Measurements from ENCODE around the gene SLC22A2. TPM values are rescaled to one million over a fixed set of nuclear protein-coding genes. Genes with fewer than 3 reads are reported as not detected.

SLC22A2 gene
- total and polyA plus RNA-seq, 2 donors (not counting 1 experiment from before 2014, with no cell fraction given): not detected

GRCh38 chr6:160285541-160286105 lies 27.0 kb upstream of the SLC22A2 start:
- Histone ChIP-seq H3K79me2 (ENCODE audit: control insufficient read depth, insufficient read depth, low read length) (no peaks in the 10 kb centered on the region), H4K20me1 (ENCODE audit: control insufficient read depth, extremely low read depth, insufficient read depth, low read length) (no peaks in the 10 kb centered on the region), H3K9ac (ENCODE audit: insufficient read depth, low read length) (no peak overlapping the region), H3K36me3 (ENCODE audit: control insufficient read depth, insufficient read depth, low read length) (no peaks in the 10 kb centered on the region), H3K27ac (ENCODE audit: insufficient read depth, low read length) (no peak overlapping the region), H3K4me1 (ENCODE audit: control insufficient read depth, extremely low read depth, insufficient read depth, low read length) (no peaks in the 10 kb centered on the region), H3K9me3 (ENCODE audit: control insufficient read depth, insufficient read depth, low read depth, low read length) (no peaks in the 10 kb centered on the region), H3K4me2 (ENCODE audit: extremely low read depth, insufficient read depth, low read length) (no peak overlapping the region), H2AFZ (ENCODE audit: low read length) (no peak overlapping the region), H3K27me3 (ENCODE audit: control insufficient read depth, insufficient read depth, low read length) (no peaks in the 10 kb centered on the region), H3K4me3 (replicated peaks in 1 of 4; ENCODE audit: control extremely low read depth in 1 of 4, insufficient read depth in 1 of 4, low read depth in 3 of 4, low read length in 4 of 4) (no peak overlapping the region)
- DNase-seq (ENCODE audit: low read depth in 2 of 2): no peak
- TF ChIP-seq CTCF (conservative IDR thresholded peaks at IDR 0.05 in 1 of 2, IDR thresholded peaks at IDR 0.05 in 1 of 2; ENCODE audit: low read depth in 1 of 2, low read length in 2 of 2) (no peak), EZH2 (IDR thresholded peaks at IDR 0.05; ENCODE audit: low read length, missing control alignments) (no peak)

GRCh38 chr6:160284575-160284974 lies 26.0 kb upstream of the SLC22A2 start:
- no peak for DNase-seq (ENCODE audit: low read depth in 2 of 2)
- TF ChIP-seq EZH2 (IDR thresholded peaks at IDR 0.05; ENCODE audit: low read length, missing control alignments) (no peak), CTCF (conservative IDR thresholded peaks at IDR 0.05 in 1 of 2, IDR thresholded peaks at IDR 0.05 in 1 of 2; ENCODE audit: low read depth in 1 of 2, low read length in 2 of 2) (no peak)
- H3K79me2 ChIP-seq (ENCODE audit: control insufficient read depth, insufficient read depth, low read length): no peaks in the 10 kb centered on the region
- H3K9me3 ChIP-seq (ENCODE audit: control insufficient read depth, insufficient read depth, low read depth, low read length): no peaks in the 10 kb centered on the region
- no peak overlapping the region for H2AFZ ChIP-seq (ENCODE audit: low read length)
- no peak overlapping the region for H3K4me3 ChIP-seq (replicated peaks in 1 of 4; ENCODE audit: control extremely low read depth in 1 of 4, insufficient read depth in 1 of 4, low read depth in 3 of 4, low read length in 4 of 4)
- no peaks in the 10 kb centered on the region for H3K36me3 ChIP-seq (ENCODE audit: control insufficient read depth, insufficient read depth, low read length)
- H3K4me1 ChIP-seq (ENCODE audit: control insufficient read depth, extremely low read depth, insufficient read depth, low read length): no peaks in the 10 kb centered on the region
- no peak overlapping the region for H3K9ac ChIP-seq (ENCODE audit: insufficient read depth, low read length)
- no peaks in the 10 kb centered on the region for H4K20me1 ChIP-seq (ENCODE audit: control insufficient read depth, extremely low read depth, insufficient read depth, low read length)
- H3K27me3 ChIP-seq (ENCODE audit: control insufficient read depth, insufficient read depth, low read length): no peaks in the 10 kb centered on the region
- no peak overlapping the region for H3K27ac ChIP-seq (ENCODE audit: insufficient read depth, low read length)
- H3K4me2 ChIP-seq (ENCODE audit: extremely low read depth, insufficient read depth, low read length): no peak overlapping the region

GRCh38 chr6:160282444-160282843 lies 23.8 kb upstream of the SLC22A2 start:
- H3K36me3 ChIP-seq (ENCODE audit: control insufficient read depth, insufficient read depth, low read length): no peaks in the 10 kb centered on the region
- H3K4me2 ChIP-seq (ENCODE audit: extremely low read depth, insufficient read depth, low read length): no peak overlapping the region
- no peaks in the 10 kb centered on the region for H4K20me1 ChIP-seq (ENCODE audit: control insufficient read depth, extremely low read depth, insufficient read depth, low read length)
- H3K27ac ChIP-seq (ENCODE audit: insufficient read depth, low read length): no peak overlapping the region
- TF ChIP-seq EZH2 (IDR thresholded peaks at IDR 0.05; ENCODE audit: low read length, missing control alignments) (no peak), CTCF (conservative IDR thresholded peaks at IDR 0.05 in 1 of 2, IDR thresholded peaks at IDR 0.05 in 1 of 2; ENCODE audit: low read depth in 1 of 2, low read length in 2 of 2) (no peak)
- no peak overlapping the region for H2AFZ ChIP-seq (ENCODE audit: low read length)
- H3K4me1 ChIP-seq (ENCODE audit: control insufficient read depth, extremely low read depth, insufficient read depth, low read length): no peaks in the 10 kb centered on the region
- H3K9ac ChIP-seq (ENCODE audit: insufficient read depth, low read length): no peak overlapping the region
- no peaks in the 10 kb centered on the region for H3K79me2 ChIP-seq (ENCODE audit: control insufficient read depth, insufficient read depth, low read length)
- DNase-seq (ENCODE audit: low read depth in 2 of 2): no peak
- H3K27me3 ChIP-seq (ENCODE audit: control insufficient read depth, insufficient read depth, low read length): no peaks in the 10 kb centered on the region
- H3K9me3 ChIP-seq (ENCODE audit: control insufficient read depth, insufficient read depth, low read depth, low read length): no peaks in the 10 kb centered on the region
- H3K4me3 ChIP-seq (replicated peaks in 1 of 4; ENCODE audit: control extremely low read depth in 1 of 4, insufficient read depth in 1 of 4, low read depth in 3 of 4, low read length in 4 of 4): no peak overlapping the region

Measured in fibroblast of lung (primary cell).